RWPE2 (cell line): Measurements from ENCODE around the gene CGN.
A peak's percentile ranks its signal among the peaks of the same experiment; 100 is the strongest.

Source experiments
- ATAC-seq: fragments of 200-7000 bp; cut with Tn5 transposase; 3 replicates; pipeline ENCODE4 v1.9.1; 2021; ENCODE audit warnings: low read depth
- DNase-seq: peaks from one replicate; pipeline ENCODE4 v3.0.0-alpha.2; 2020; ENCODE audit warnings: low spot score
- H3K27ac ChIP-seq: fragments of 450-650 bp; 2 replicates; pipeline ENCODE4 v1.5.1; 2017; ENCODE audit warnings: mild to moderate bottlenecking; ENCODE audit not compliant: poor library complexity, severe bottlenecking
- H3K27me3 ChIP-seq: fragments of 250-450 bp; sonication (Bioruptor Pico); 2 replicates; pipeline ENCODE4 v1.5.1; 2021; ENCODE audit warnings: mild to moderate bottlenecking, moderate library complexity; ENCODE audit not compliant: insufficient read depth, poor library complexity, severe bottlenecking
- H3K36me3 ChIP-seq: fragments of 250-450 bp; sonication (Bioruptor Pico); 2 replicates; pipeline ENCODE4 v1.5.1; 2020; ENCODE audit warnings: low read depth, mild to moderate bottlenecking, moderate library complexity
- H3K4me1 ChIP-seq: fragments of 250-450 bp; sonication (Bioruptor Pico); 2 replicates; pipeline ENCODE4 v1.5.1; 2021; ENCODE audit warnings: mild to moderate bottlenecking, moderate library complexity; ENCODE audit not compliant: insufficient read depth, poor library complexity, severe bottlenecking
- H3K4me3 ChIP-seq: fragments of 250-450 bp; sonication (Bioruptor Pico); 2 replicates; pipeline ENCODE4 v1.5.1; 2021; ENCODE audit warnings: mild to moderate bottlenecking, moderate library complexity; ENCODE audit not compliant: severe bottlenecking
- H3K9me3 ChIP-seq: fragments of 250-450 bp; sonication (Bioruptor Pico); 2 replicates; pipeline ENCODE4 v1.5.1; 2021; ENCODE audit warnings: mild to moderate bottlenecking, moderate library complexity; ENCODE audit not compliant: severe bottlenecking
- CTCF ChIP-seq: fragments of 450-650 bp; IDR thresholded peaks from one replicate; pipeline ENCODE4 v1.5.1; 2017; ENCODE audit warnings: mild to moderate bottlenecking, moderate library complexity; ENCODE audit not compliant: poor library complexity, severe bottlenecking

The CGN gene

GRCh38 chr1:151509350-151510019 is 1.7 kb upstream of the CGN start:
- Histone ChIP-seq H3K4me3 (no peak overlapping the region), H3K27me3 (no peaks in the 10 kb centered on the region), H3K9me3 (no peaks in the 10 kb centered on the region), H3K27ac (no peak overlapping the region), H3K4me1 (peaks cover 23% of the 10 kb centered on the region), H3K36me3 (no peaks in the 10 kb centered on the region)
- ATAC-seq (no peak), DNase-seq (no peak)
- no peak for TF ChIP-seq CTCF

GRCh38 chr1:151510020-151510405 is 1.2 kb upstream of the CGN start:
- Histone ChIP-seq H3K9me3 (no peaks in the 10 kb centered on the region), H3K27me3 (no peaks in the 10 kb centered on the region), H3K4me1 (peaks cover 28% of the 10 kb centered on the region), H3K36me3 (no peaks in the 10 kb centered on the region), H3K27ac (no peak overlapping the region), H3K4me3 (no peak overlapping the region)
- no peak for TF ChIP-seq CTCF
- no peak for ATAC-seq
- no peak for DNase-seq

- H3K27me3 ChIP-seq: no peaks in the 10 kb centered on the region
- no peaks in the 10 kb centered on the region for H3K36me3 ChIP-seq
- H3K27ac ChIP-seq: peak overlapping the region; percentile 97
- H3K4me3 ChIP-seq: peak overlapping the region; percentile 40
- no peak for ATAC-seq
- no peak for DNase-seq
- no peaks in the 10 kb centered on the region for H3K9me3 ChIP-seq
- peaks cover 34% of the 10 kb centered on the region for H3K4me1 ChIP-seq
- TF ChIP-seq CTCF: no peak
Observed at GRCh38 chr1:151510614-151510956, 602 bp upstream of the CGN start.

- Histone ChIP-seq H3K27me3 (no peaks in the 10 kb centered on the region), H3K4me3 (peak overlapping the region; percentile 40), H3K36me3 (no peaks in the 10 kb centered on the region), H3K27ac (peak overlapping the region; percentile 97), H3K9me3 (no peaks in the 10 kb centered on the region), H3K4me1 (peaks cover 45% of the 10 kb centered on the region)
- DNase-seq (no peak), ATAC-seq (peak; percentile 20; the same call in 2 of the 3 replicates)
- TF ChIP-seq CTCF: peak; percentile 18
Observed at GRCh38 chr1:151511636-151512215, 539 bp downstream of the CGN start.

- no peaks in the 10 kb centered on the region for H3K36me3 ChIP-seq
- peaks cover 47% of the 10 kb centered on the region for H3K4me1 ChIP-seq
- DNase-seq (no peak), ATAC-seq (no peak)
- H3K4me3 ChIP-seq: peak overlapping the region; percentile 40
- TF ChIP-seq CTCF: no peak
- no peaks in the 10 kb centered on the region for H3K27me3 ChIP-seq
- no peaks in the 10 kb centered on the region for H3K9me3 ChIP-seq
- peak overlapping the region; percentile 97 for H3K27ac ChIP-seq
Observed at GRCh38 chr1:151512326-151512725, 1.1 kb downstream of the CGN start.
